SK-N-MC (cell line): ENCODE results near the gene UNC5C.

Experiments used
- DNase-seq: peaks from one replicate; pipeline ENCODE4 v3.0.0-alpha.2; 2011; ENCODE audit warnings: low read depth, low spot score
- H3K27ac ChIP-seq: fragments of 200-600 bp; sonication (generic); 2 replicates; pipeline ENCODE4 v1.5.1; 2016; ENCODE audit warnings: mixed run types
- H3K36me3 ChIP-seq: fragments of 200-600 bp; sonication (generic); 2 replicates; pipeline ENCODE4 v1.6.1; 2017; ENCODE audit warnings: antibody characterized with exemption, low read length, mixed read lengths; ENCODE audit not compliant: insufficient read depth
- H3K4me3 ChIP-seq: fragments of 200-600 bp; sonication (generic); 2 replicates; pipeline ENCODE4 v1.5.1; 2016
- H3K9ac ChIP-seq: fragments of 200-600 bp; sonication (generic); 2 replicates; pipeline ENCODE4 v1.8.0; 2017; ENCODE audit warnings: mixed run types, mixed read lengths; ENCODE audit not compliant: insufficient read length
- H3K9me3 ChIP-seq: fragments of 200-600 bp; sonication (generic); 2 replicates; pipeline ENCODE4 v1.6.1; 2017; ENCODE audit warnings: low read depth, mild to moderate bottlenecking, antibody characterized with exemption, low read length, moderate library complexity, mixed read lengths
- EZH2 ChIP-seq: fragments of 200-600 bp; sonication (generic); IDR thresholded peaks from one replicate; pipeline ENCODE4 v1.6.1; 2017; ENCODE audit warnings: antibody characterized with exemption
- FOXP2 ChIP-seq: optimal IDR thresholded peaks from 2 replicates; pipeline ENCODE3; 2011; ENCODE audit warnings: mild to moderate bottlenecking, moderate library complexity; ENCODE audit not compliant: insufficient read depth; ENCODE audit errors: extremely low read length, control extremely low read depth
- POLR2AphosphoS5 ChIP-seq: IDR thresholded peaks from 2 replicates; pipeline ENCODE4 v1.6.1; 2012; ENCODE audit warnings: mild to moderate bottlenecking, low read depth, low read length, borderline replicate concordance

Gene UNC5C

GRCh38 chr4:95371476-95372224, 177.1 kb downstream of the UNC5C start:
- DNase-seq: no peak
- TF ChIP-seq FOXP2 (no peak), POLR2AphosphoS5 (no peak), EZH2 (no peak)
- no peaks in the 10 kb centered on the region for H3K9me3 ChIP-seq

GRCh38 chr4:95367824-95368223, 180.9 kb downstream of the UNC5C start:
- Histone ChIP-seq H3K9ac (no peak overlapping the region), H3K27ac (no peak overlapping the region), H3K9me3 (no peaks in the 10 kb centered on the region), H3K4me3 (no peak overlapping the region), H3K36me3 (no peaks in the 10 kb centered on the region)
- TF ChIP-seq FOXP2 (no peak), POLR2AphosphoS5 (no peak), EZH2 (no peak)
- DNase-seq: no peak

More at GRCh38 chr4:95371476-95372224, 177.1 kb downstream of the UNC5C start:
- H3K4me3 ChIP-seq: no peak overlapping the region
- no peak overlapping the region for H3K9ac ChIP-seq
- no peaks in the 10 kb centered on the region for H3K36me3 ChIP-seq
- H3K27ac ChIP-seq: no peak overlapping the region

GRCh38 chr4:95363966-95364365, 184.8 kb downstream of the UNC5C start:
- DNase-seq: no peak
- Histone ChIP-seq H3K27ac (no peak overlapping the region), H3K4me3 (no peak overlapping the region), H3K9me3 (no peaks in the 10 kb centered on the region), H3K9ac (no peak overlapping the region), H3K36me3 (no peaks in the 10 kb centered on the region)
- TF ChIP-seq FOXP2: no peak
- no peak for TF ChIP-seq EZH2

GRCh38 chr4:95363559-95363925, 185.2 kb downstream of the UNC5C start:
- Histone ChIP-seq H3K36me3 (no peaks in the 10 kb centered on the region), H3K27ac (no peak overlapping the region), H3K9ac (no peak overlapping the region), H3K4me3 (no peak overlapping the region), H3K9me3 (no peaks in the 10 kb centered on the region)
- no peak for TF ChIP-seq FOXP2
- no peak for TF ChIP-seq POLR2AphosphoS5
- no peak for TF ChIP-seq EZH2
- no peak for DNase-seq

- H3K9ac ChIP-seq: no peak overlapping the region
- H3K9me3 ChIP-seq: no peaks in the 10 kb centered on the region
- peak; percentile 2 for DNase-seq
- no peak overlapping the region for H3K27ac ChIP-seq
- TF ChIP-seq FOXP2 (no peak), POLR2AphosphoS5 (no peak), EZH2 (no peak)
- H3K4me3 ChIP-seq: no peak overlapping the region
- H3K36me3 ChIP-seq: no peaks in the 10 kb centered on the region
Observed at GRCh38 chr4:95362906-95363558, 185.7 kb downstream of the UNC5C start.

- no peak overlapping the region for H3K27ac ChIP-seq
- no peak overlapping the region for H3K4me3 ChIP-seq
- H3K9ac ChIP-seq: no peak overlapping the region
- H3K36me3 ChIP-seq: no peaks in the 10 kb centered on the region
- TF ChIP-seq FOXP2 (no peak), EZH2 (no peak), POLR2AphosphoS5 (no peak)
- no peak for DNase-seq
- no peaks in the 10 kb centered on the region for H3K9me3 ChIP-seq
Observed at GRCh38 chr4:95362066-95362465, 186.7 kb downstream of the UNC5C start.

GRCh38 chr4:95361696-95361965, 187.1 kb downstream of the UNC5C start:
- Histone ChIP-seq H3K9ac (no peak overlapping the region), H3K36me3 (no peaks in the 10 kb centered on the region), H3K27ac (no peak overlapping the region), H3K9me3 (no peaks in the 10 kb centered on the region), H3K4me3 (no peak overlapping the region)
- DNase-seq: no peak
- no peak for TF ChIP-seq FOXP2
- no peak for TF ChIP-seq POLR2AphosphoS5
- TF ChIP-seq EZH2: no peak

GRCh38 chr4:95360906-95361695, 187.7 kb downstream of the UNC5C start:
- Histone ChIP-seq H3K27ac (no peak overlapping the region), H3K9me3 (no peaks in the 10 kb centered on the region), H3K36me3 (no peaks in the 10 kb centered on the region), H3K9ac (no peak overlapping the region), H3K4me3 (no peak overlapping the region)
- no peak for DNase-seq
- TF ChIP-seq POLR2AphosphoS5 (no peak), EZH2 (no peak), FOXP2 (no peak)
